Chondrocyte (in vitro differentiated cells): Measurements from ENCODE around the gene NDUFV3. TPM values are rescaled to one million over a fixed set of nuclear protein-coding genes. Genes with fewer than 3 reads are reported as not detected.
A peak's percentile ranks its signal among the peaks of the same experiment; 100 is the strongest.

Experiments
- DNase-seq: peaks from one replicate; pipeline ENCODE4 v3.0.0; 2021; ENCODE audit warnings: mixed read lengths, low spot score
- H3K27ac Mint-ChIP-seq: one replicate; pipeline ENCODE4 v1.8.0; 2021; ENCODE audit warnings: mild to moderate bottlenecking, moderate library complexity, mixed read lengths; ENCODE audit not compliant: unreplicated experiment
- H3K27me3 Mint-ChIP-seq: 2 replicates; pipeline ENCODE4 v1.8.0; 2021; ENCODE audit warnings: low read depth, mixed read lengths
- H3K36me3 Mint-ChIP-seq: 2 replicates; pipeline ENCODE4 v1.8.0; 2021; ENCODE audit warnings: low read depth, mixed read lengths
- H3K4me1 Mint-ChIP-seq: 2 replicates; pipeline ENCODE4 v1.8.0; 2021; ENCODE audit warnings: low read depth, mild to moderate bottlenecking, mixed read lengths
- H3K4me3 Mint-ChIP-seq: one replicate; pipeline ENCODE4 v1.8.0; 2021; ENCODE audit warnings: mild to moderate bottlenecking, moderate library complexity, mixed read lengths; ENCODE audit not compliant: unreplicated experiment
- H3K9me3 Mint-ChIP-seq: 2 replicates; pipeline ENCODE4 v1.8.0; 2021; ENCODE audit warnings: low read depth, mixed read lengths
- total RNA-seq: library from RNA; stranded (reverse); gene quantifications from 3 replicates; pipeline ENCODE4 v1.2.1, GENCODE V29; 2021
- TF ChIP-seq, protein P1 (sequence below): fragments of 200-600 bp; sonication (generic); IDR thresholded peaks from 2 replicates; pipeline ENCODE4 v1.5.0; 2021; ENCODE audit warnings: antibody characterized with exemption, mild to moderate bottlenecking, moderate library complexity

The NDUFV3 gene
- total RNA-seq, 1 donor from 2014 or later: 41.7 TPM

DNA sequence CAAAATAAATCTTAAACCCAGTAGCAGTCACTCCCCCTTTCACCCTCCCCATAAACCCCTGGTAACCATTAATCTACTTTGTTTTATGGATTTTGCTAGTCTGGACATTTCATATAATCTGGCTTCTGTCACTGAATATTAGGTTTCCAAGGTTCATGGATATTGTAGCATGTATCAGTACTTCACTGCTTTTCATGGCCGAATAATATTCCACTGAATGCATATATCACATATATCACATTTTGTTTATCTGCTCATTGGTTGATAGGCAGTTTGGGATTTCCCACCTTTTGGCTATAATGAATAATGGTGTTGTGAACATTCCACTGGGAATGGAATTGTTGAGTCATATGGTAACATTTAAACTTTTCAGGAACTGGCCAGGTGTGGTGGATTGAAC, 9.2 kb upstream of the NDUFV3 start:
- TF ChIP-seq, protein P1, sequence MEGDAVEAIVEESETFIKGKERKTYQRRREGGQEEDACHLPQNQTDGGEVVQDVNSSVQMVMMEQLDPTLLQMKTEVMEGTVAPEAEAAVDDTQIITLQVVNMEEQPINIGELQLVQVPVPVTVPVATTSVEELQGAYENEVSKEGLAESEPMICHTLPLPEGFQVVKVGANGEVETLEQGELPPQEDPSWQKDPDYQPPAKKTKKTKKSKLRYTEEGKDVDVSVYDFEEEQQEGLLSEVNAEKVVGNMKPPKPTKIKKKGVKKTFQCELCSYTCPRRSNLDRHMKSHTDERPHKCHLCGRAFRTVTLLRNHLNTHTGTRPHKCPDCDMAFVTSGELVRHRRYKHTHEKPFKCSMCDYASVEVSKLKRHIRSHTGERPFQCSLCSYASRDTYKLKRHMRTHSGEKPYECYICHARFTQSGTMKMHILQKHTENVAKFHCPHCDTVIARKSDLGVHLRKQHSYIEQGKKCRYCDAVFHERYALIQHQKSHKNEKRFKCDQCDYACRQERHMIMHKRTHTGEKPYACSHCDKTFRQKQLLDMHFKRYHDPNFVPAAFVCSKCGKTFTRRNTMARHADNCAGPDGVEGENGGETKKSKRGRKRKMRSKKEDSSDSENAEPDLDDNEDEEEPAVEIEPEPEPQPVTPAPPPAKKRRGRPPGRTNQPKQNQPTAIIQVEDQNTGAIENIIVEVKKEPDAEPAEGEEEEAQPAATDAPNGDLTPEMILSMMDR: no peak
- Mint-ChIP-seq H3K27me3 (no peaks in the 10 kb centered on the region), H3K4me3 (no peak overlapping the region), H3K9me3 (no peaks in the 10 kb centered on the region), H3K4me1 (peaks cover 12% of the 10 kb centered on the region), H3K36me3 (peaks cover 1% of the 10 kb centered on the region), H3K27ac (no peak overlapping the region)
- DNase-seq: no peak

DNA sequence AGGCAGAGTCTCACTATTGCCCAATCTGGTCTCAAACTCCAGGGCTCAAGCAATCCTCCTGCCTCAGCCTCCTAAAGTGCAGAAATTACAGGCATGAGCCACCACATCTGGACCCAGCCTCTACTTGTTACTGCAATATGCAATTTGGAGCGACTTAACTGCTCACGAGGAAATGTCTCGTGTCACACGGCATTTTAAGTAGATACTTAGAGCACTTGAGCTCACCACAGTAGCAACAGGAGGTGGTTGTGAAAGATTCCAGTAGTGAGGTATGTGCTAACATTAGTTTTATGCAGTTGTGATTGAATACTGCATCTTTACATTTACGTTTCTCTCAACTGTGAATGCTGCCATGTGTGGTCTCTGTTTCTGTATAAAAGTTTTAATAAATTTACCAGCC, 5.8 kb upstream of the NDUFV3 start:
- H3K4me1 Mint-ChIP-seq: peaks cover 2% of the 10 kb centered on the region
- no peak for DNase-seq
- no peaks in the 10 kb centered on the region for H3K9me3 Mint-ChIP-seq
- H3K36me3 Mint-ChIP-seq: no peaks in the 10 kb centered on the region
- no peak overlapping the region for H3K4me3 Mint-ChIP-seq
- no peak overlapping the region for H3K27ac Mint-ChIP-seq
- TF ChIP-seq, protein P1: no peak
- no peaks in the 10 kb centered on the region for H3K27me3 Mint-ChIP-seq

DNA sequence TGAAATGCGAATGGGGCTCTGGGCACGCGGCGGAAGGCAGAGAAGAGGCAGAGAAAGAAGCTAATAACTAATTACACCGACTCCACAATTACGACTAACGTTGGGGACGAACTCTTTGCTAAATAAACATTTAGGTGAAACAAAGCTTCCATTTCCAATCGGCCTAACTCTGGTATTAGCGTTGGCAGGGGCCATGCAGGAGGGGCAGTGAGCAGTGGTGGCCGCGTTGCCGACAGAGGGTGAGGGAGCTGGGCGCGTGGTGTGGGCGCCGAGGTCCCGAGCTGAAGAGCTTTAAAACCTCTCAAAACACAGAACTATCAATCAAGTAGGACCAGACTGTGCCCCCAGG, 553 bp upstream of the NDUFV3 start:
- Mint-ChIP-seq H3K4me3 (peak overlapping the region; percentile 81), H3K4me1 (peaks cover 13% of the 10 kb centered on the region), H3K9me3 (no peaks in the 10 kb centered on the region), H3K27me3 (no peaks in the 10 kb centered on the region), H3K27ac (peak overlapping the region; percentile 99), H3K36me3 (peaks cover 4% of the 10 kb centered on the region)
- TF ChIP-seq, protein P1: no peak
- DNase-seq: no peak

DNA sequence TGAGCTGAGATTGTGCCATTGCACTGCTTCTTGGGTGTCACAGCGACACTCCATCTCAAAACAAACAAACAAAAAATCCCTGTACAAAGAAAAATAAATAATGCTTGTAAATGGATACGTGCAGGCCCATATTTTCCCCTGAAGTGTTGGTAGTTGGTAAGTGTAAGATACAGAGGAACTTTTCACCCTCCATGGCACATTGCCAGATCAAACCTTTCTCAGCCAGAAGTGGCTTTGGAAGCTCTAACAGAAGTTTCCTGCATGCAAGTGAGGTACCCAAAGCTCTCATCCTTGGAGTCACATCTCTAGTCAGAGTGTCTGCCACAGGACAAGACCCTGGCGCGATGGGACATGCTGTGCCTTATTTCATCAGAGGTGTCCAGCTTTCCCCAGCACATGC, 7.3 kb downstream of the NDUFV3 start:
- no peak for DNase-seq
- Mint-ChIP-seq H3K27me3 (no peaks in the 10 kb centered on the region), H3K27ac (no peak overlapping the region), H3K9me3 (no peaks in the 10 kb centered on the region), H3K36me3 (peaks cover 22% of the 10 kb centered on the region), H3K4me3 (no peak overlapping the region), H3K4me1 (peaks cover 2% of the 10 kb centered on the region)
- TF ChIP-seq, protein P1: no peak

DNA sequence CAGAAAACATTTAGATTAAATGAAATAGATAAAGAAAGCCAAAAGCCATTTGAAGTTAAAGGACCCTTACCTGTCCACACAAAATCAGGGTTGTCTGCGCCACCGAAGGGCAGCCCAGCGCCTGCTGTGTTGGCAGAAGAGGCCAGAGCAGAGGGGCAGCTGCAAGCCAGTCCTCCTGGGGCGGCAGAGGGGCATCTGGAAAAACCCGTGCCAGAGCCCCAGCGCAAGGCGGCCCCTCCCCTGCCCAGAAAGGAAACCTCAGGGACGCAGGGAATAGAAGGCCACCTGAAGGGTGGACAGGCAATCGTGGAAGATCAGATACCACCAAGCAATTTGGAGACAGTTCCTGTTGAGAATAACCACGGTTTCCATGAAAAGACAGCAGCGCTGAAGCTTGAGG, 10.7 kb downstream of the NDUFV3 start:
- Mint-ChIP-seq H3K9me3 (no peaks in the 10 kb centered on the region), H3K27ac (no peak overlapping the region), H3K4me3 (no peak overlapping the region), H3K4me1 (no peaks in the 10 kb centered on the region), H3K36me3 (peaks cover 18% of the 10 kb centered on the region), H3K27me3 (no peaks in the 10 kb centered on the region)
- no peak for DNase-seq
- TF ChIP-seq, protein P1: no peak
